Immature natural killer cell (primary cell): Measurements from ENCODE around the gene SCLY. TPM values are rescaled to one million over a fixed set of nuclear protein-coding genes. Genes with fewer than 3 reads are reported as not detected.

ENCODE experiments used
- DNase-seq, 3 donors: peaks; one replicate each; pipeline ENCODE4 v3.0.0; 2022; ENCODE audit warnings: mixed read lengths in 1 of 3
- H3K27ac Mint-ChIP-seq, 6 donors: one replicate each; pipeline ENCODE4 v1.8.0; 2020; ENCODE audit warnings: mixed read lengths in 6 of 6, mild to moderate bottlenecking in 5 of 6, inconsistent platforms in 4 of 6, moderate library complexity in 3 of 6
- H3K27me3 Mint-ChIP-seq, 3 donors: one replicate each; pipeline ENCODE4 v1.8.0; 2020 to 2021; ENCODE audit warnings: low read depth in 3 of 3, mild to moderate bottlenecking in 3 of 3, mixed read lengths in 3 of 3, moderate library complexity in 3 of 3, inconsistent platforms in 1 of 3
- H3K36me3 Mint-ChIP-seq, 3 donors: one replicate each; pipeline ENCODE4 v1.8.0; 2020; ENCODE audit warnings: mixed read lengths in 3 of 3, inconsistent platforms in 2 of 3, mild to moderate bottlenecking in 2 of 3
- H3K4me1 Mint-ChIP-seq, 2 donors: one replicate each; pipeline ENCODE4 v1.8.0; 2020; ENCODE audit warnings: inconsistent platforms in 2 of 2, mild to moderate bottlenecking in 2 of 2, mixed read lengths in 2 of 2, moderate library complexity in 1 of 2
- H3K4me3 Mint-ChIP-seq, 5 donors: one replicate each; pipeline ENCODE4 v1.8.0; 2020; ENCODE audit warnings: mild to moderate bottlenecking in 5 of 5, mixed read lengths in 5 of 5, inconsistent platforms in 3 of 5, moderate library complexity in 3 of 5
- H3K9me3 Mint-ChIP-seq, 6 donors: one replicate each; pipeline ENCODE4 v1.8.0; 2020; ENCODE audit warnings: mild to moderate bottlenecking in 6 of 6, mixed read lengths in 6 of 6, inconsistent platforms in 4 of 6, moderate library complexity in 3 of 6
- polyA plus RNA-seq, 3 donors: library from polyadenylated mRNA; unstranded; fragments of 300-500 nt; fragmentation: Illumina TruSeq; gene quantifications; one replicate each; pipeline ENCODE4 v1.2.3, GENCODE V29; 2021

The SCLY gene
- polyA plus RNA-seq, 3 donors from 2014 or later, result 12.1 to 15.8 (median 12.8) TPM

- Mint-ChIP-seq H3K27ac (no peak overlapping the region), H3K4me3 (no peak overlapping the region), H3K9me3 (no peaks in the 10 kb centered on the region), H3K4me1 (peaks cover 5 to 6% of the 10 kb centered on the region in 2 donors), H3K27me3 (peaks cover 0 to 6% (median 2%) of the 10 kb centered on the region in 3 donors), H3K36me3 (no peaks in the 10 kb centered on the region)
- DNase-seq, result no peak
Measured at GRCh38 chr2:238136820-238137537, 76.2 kb downstream of the SCLY start.

- Mint-ChIP-seq H3K4me3 (no peak overlapping the region), H3K9me3 (no peaks in the 10 kb centered on the region), H3K27ac (no peak overlapping the region)
Measured at GRCh38 chr2:238137885-238138284, 77.1 kb downstream of the SCLY start.

GRCh38 chr2:238138331-238139195, 77.8 kb downstream of the SCLY start, which contains the start of gene KLHL30:
TSS of gene KLHL30 (plus strand) at chr2:238138668. CDS start at chr2:238140755, 2,087 bp downstream.
- H3K36me3 Mint-ChIP-seq, result no peaks in the 10 kb centered on the region
- no peak within 1 kb of the TSS for H3K4me3 Mint-ChIP-seq

More at GRCh38 chr2:238137885-238138284, 77.1 kb downstream of the SCLY start:
- Mint-ChIP-seq H3K36me3 (no peaks in the 10 kb centered on the region), H3K4me1 (peaks cover 6 to 7% of the 10 kb centered on the region in 2 donors), H3K27me3 (peaks cover 0 to 6% (median 2%) of the 10 kb centered on the region in 3 donors)
- no peak for DNase-seq

GRCh38 chr2:238139196-238140039, 78.6 kb downstream of the SCLY start:
- Mint-ChIP-seq H3K27ac (no peak overlapping the region), H3K4me3 (no peak overlapping the region), H3K27me3 (peaks cover 2 to 4% (median 2%) of the 10 kb centered on the region in 3 donors), H3K4me1 (peaks cover 7 to 11% of the 10 kb centered on the region in 2 donors), H3K36me3 (no peaks in the 10 kb centered on the region), H3K9me3 (no peaks in the 10 kb centered on the region)
- DNase-seq, result peak in 2 of 3 donors; percentile 16 to 25

More at GRCh38 chr2:238138331-238139195, 77.8 kb downstream of the SCLY start, which contains the start of gene KLHL30:
- H3K27ac Mint-ChIP-seq, result no peak within 1 kb of the TSS
- DNase-seq, result no peak
- H3K9me3 Mint-ChIP-seq, result no peaks in the 10 kb centered on the region
- peaks cover 6 to 7% of the 10 kb centered on the region in 2 donors for H3K4me1 Mint-ChIP-seq
- peaks cover 0 to 4% (median 2%) of the 10 kb centered on the region in 3 donors for H3K27me3 Mint-ChIP-seq

GRCh38 chr2:238140040-238140439, 79.2 kb downstream of the SCLY start:
- H3K4me1 Mint-ChIP-seq, result peaks cover 7 to 11% of the 10 kb centered on the region in 2 donors
- DNase-seq, result no peak
- peaks cover 2 to 4% (median 2%) of the 10 kb centered on the region in 3 donors for H3K27me3 Mint-ChIP-seq
- H3K9me3 Mint-ChIP-seq, result no peaks in the 10 kb centered on the region
- H3K4me3 Mint-ChIP-seq, result no peak overlapping the region
- H3K27ac Mint-ChIP-seq, result no peak overlapping the region
- H3K36me3 Mint-ChIP-seq, result no peaks in the 10 kb centered on the region

- H3K36me3 Mint-ChIP-seq, result no peaks in the 10 kb centered on the region
- peaks cover 7 to 11% of the 10 kb centered on the region in 2 donors for H3K4me1 Mint-ChIP-seq
- H3K9me3 Mint-ChIP-seq, result no peaks in the 10 kb centered on the region
- no peak overlapping the region for H3K27ac Mint-ChIP-seq
- H3K27me3 Mint-ChIP-seq, result peaks cover 2% of the 10 kb centered on the region in 3 donors
- no peak overlapping the region for H3K4me3 Mint-ChIP-seq
- no peak for DNase-seq
Measured at GRCh38 chr2:238140721-238141540, 80.1 kb downstream of the SCLY start.

- H3K27me3 Mint-ChIP-seq, result peaks cover 0 to 2% (median 2%) of the 10 kb centered on the region in 3 donors
- H3K36me3 Mint-ChIP-seq, result no peaks in the 10 kb centered on the region
- H3K9me3 Mint-ChIP-seq, result no peaks in the 10 kb centered on the region
- peaks cover 7 to 11% of the 10 kb centered on the region in 2 donors for H3K4me1 Mint-ChIP-seq
- peak overlapping the region in 3 of 6 donors; percentile 12 to 41 (median 28) for H3K27ac Mint-ChIP-seq
- DNase-seq, result no peak
- H3K4me3 Mint-ChIP-seq, result peak overlapping the region in 1 of 5 donors; percentile 35
Measured at GRCh38 chr2:238141541-238142318, 80.9 kb downstream of the SCLY start.

GRCh38 chr2:238142382-238143205, 81.8 kb downstream of the SCLY start:
- peaks cover 7 to 11% of the 10 kb centered on the region in 2 donors for H3K4me1 Mint-ChIP-seq
- no peak for DNase-seq
- no peaks in the 10 kb centered on the region for H3K36me3 Mint-ChIP-seq
- H3K27ac Mint-ChIP-seq, result no peak overlapping the region
- H3K4me3 Mint-ChIP-seq, result no peak overlapping the region
- no peaks in the 10 kb centered on the region for H3K9me3 Mint-ChIP-seq
- H3K27me3 Mint-ChIP-seq, result peaks cover 0 to 2% (median 2%) of the 10 kb centered on the region in 3 donors

GRCh38 chr2:238143239-238143951, 82.6 kb downstream of the SCLY start:
- Mint-ChIP-seq H3K27ac (no peak overlapping the region), H3K9me3 (no peaks in the 10 kb centered on the region), H3K4me3 (no peak overlapping the region), H3K4me1 (peaks cover 7 to 11% of the 10 kb centered on the region in 2 donors), H3K36me3 (no peaks in the 10 kb centered on the region), H3K27me3 (peaks cover 0 to 3% (median 0%) of the 10 kb centered on the region in 3 donors)
- no peak for DNase-seq

GRCh38 chr2:238144262-238144661, 83.5 kb downstream of the SCLY start:
- peaks cover 7 to 11% of the 10 kb centered on the region in 2 donors for H3K4me1 Mint-ChIP-seq
- H3K36me3 Mint-ChIP-seq, result no peaks in the 10 kb centered on the region
- no peak for DNase-seq
- no peak overlapping the region for H3K4me3 Mint-ChIP-seq
- H3K9me3 Mint-ChIP-seq, result no peaks in the 10 kb centered on the region
- H3K27me3 Mint-ChIP-seq, result peaks cover 0 to 3% (median 0%) of the 10 kb centered on the region in 3 donors
- H3K27ac Mint-ChIP-seq, result no peak overlapping the region

GRCh38 chr2:238145046-238145445, 84.2 kb downstream of the SCLY start:
- Mint-ChIP-seq H3K27ac (no peak overlapping the region), H3K27me3 (peaks cover 0 to 3% (median 0%) of the 10 kb centered on the region in 3 donors), H3K36me3 (no peaks in the 10 kb centered on the region), H3K9me3 (no peaks in the 10 kb centered on the region), H3K4me1 (peaks cover 7 to 11% of the 10 kb centered on the region in 2 donors), H3K4me3 (no peak overlapping the region)
- no peak for DNase-seq
